Endometrial microvascular endothelial cells (primary cell): ENCODE measurements around the gene RNU6-1. TPM values are rescaled to one million over a fixed set of nuclear protein-coding genes. Genes with fewer than 3 reads are reported as not detected.

Source experiments
- in situ Hi-C: cut with HindIII; loops from 2 replicates; pipeline ENCODE4 v1.10.0; 2017; ENCODE audit warnings: low sequenced_read_pairs, low pct_unique_long_range_greater_than_20kb; ENCODE audit errors: inconsistent ontology term
- total RNA-seq: library from RNA; depleted of rRNA; stranded (reverse); fragments of >200 nt; gene quantifications from one replicate; pipeline ENCODE4 v1.2.3, GENCODE V29; 2015; ENCODE audit errors: inconsistent ontology term

The RNU6-1 gene
- total RNA-seq = not detected

DNA sequence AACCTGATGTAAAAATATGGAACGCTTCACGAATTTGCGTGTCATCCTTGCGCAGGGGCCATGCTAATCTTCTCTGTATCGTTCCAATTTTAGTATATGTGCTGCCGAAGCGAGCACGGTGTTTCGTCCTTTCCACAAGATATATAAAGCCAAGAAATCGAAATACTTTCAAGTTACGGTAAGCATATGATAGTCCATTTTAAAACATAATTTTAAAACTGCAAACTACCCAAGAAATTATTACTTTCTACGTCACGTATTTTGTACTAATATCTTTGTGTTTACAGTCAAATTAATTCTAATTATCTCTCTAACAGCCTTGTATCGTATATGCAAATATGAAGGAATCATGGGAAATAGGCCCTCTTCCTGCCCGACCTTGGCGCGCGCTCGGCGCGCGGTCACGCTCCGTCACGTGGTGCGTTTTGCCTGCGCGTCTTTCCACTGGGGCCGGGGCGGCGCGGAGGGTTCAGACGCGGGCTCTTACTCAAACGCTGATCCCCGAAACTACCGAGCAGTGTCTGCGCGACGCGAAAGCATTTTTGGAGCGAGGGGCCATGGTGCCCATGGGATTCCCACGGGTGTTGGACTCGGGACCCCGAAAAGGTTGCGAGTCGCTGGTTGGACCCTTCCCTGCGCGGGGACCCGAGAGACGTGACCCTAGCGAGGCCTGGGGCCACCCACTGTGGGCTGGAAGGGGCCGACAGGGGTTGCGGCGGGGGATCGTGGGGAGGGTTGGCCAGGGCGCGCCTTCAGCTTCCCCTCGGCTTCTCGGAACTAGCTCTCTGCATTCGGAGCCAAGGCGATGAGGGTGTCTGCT is at the start of gene RNU6-1:
Gene RNU6-1 (minus strand): TSS at position 117 of the 820 bp plus-strand sequence.
- in situ Hi-C loops = no loop called here

DNA sequence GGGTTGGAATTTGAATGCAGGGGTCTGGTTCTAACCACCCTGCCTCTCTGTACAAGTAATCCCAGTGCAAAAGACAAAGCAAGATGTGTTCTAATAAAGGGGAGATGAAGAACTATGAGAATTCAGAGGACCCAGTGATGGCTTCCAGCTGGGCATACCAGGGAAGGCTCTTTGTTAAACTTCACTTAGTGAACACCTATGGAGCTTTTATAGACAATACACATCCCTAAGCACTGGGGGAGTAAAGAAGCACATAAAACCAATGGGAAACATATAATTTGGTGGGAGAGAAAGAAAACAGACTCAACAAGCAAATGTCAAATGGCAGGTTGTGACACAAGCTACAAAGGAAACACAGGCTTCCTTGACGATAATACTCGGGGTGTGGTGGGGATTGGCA is 47.9 kb upstream of the RNU6-1 start:
- in situ Hi-C loops = no loop called here

DNA sequence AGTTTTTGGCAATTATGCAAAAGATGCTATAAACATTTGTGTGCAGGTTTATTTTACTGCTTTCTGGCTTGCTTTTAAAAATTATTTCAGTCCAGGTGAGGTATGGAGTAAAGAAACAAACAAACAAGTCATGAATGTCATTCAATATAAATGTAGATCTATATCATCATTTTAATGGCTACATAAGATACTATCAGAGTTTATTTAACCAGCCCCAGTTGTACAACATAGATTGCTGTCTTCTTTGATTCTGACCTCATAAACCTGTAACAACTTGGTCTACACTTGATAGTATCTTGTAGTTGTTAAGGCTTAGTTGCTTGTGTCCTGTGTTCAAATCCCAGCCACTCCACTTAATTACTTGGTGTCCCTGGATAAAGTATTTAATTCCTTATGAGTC is 46.0 kb upstream of the RNU6-1 start:
- in situ Hi-C loops = no loop called here

DNA sequence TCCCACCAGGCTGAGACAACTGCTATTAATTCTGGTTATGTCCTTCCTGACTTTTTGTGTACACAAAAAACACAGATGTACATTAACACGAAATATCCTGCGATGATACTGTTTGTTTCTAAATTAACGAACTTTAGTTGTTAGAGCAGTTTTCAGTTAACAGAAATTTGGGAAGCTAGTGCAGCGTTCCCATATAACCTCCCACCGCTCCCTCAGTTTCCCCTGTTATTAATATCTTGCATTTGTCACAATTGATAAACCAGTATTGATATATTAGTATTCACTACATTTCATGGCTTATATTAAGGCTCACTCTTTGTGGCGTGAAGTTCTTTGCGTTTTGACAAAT is 45.3 kb upstream of the RNU6-1 start:
- in situ Hi-C loops = no loop called here

DNA sequence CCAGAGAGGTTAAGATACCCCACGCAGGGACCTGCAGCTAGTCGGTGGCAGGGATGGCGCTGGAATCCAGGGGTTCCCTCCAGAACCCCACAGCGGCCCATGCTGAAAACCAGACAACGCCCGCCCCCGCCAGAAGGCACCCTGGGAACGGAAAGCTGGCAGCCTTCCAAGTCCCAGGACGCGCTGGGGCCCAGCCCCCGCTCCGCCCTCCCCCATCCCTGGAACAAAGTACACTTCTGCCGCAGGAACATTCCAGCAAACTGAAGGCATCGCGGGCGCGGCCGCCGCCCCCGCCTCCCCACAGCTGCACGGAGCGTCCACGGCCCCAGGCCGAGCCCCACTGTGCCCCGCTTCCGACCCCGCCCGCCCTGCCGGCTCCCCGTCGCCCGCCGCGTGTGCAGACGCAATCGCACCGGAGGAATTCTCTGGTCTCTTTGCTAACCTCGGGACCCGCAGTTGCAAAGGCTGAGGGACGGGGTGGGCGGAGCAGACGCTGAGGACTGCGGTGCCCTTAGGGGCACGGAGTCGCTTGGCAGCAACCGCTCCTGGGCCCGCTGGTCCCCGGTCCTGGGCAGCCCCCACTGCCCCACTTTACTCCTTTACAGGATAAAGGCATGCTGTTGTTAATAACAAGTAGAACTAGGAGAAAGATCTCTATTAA is 44.8 kb upstream of the RNU6-1 start:
- in situ Hi-C loops = no loop called here

DNA sequence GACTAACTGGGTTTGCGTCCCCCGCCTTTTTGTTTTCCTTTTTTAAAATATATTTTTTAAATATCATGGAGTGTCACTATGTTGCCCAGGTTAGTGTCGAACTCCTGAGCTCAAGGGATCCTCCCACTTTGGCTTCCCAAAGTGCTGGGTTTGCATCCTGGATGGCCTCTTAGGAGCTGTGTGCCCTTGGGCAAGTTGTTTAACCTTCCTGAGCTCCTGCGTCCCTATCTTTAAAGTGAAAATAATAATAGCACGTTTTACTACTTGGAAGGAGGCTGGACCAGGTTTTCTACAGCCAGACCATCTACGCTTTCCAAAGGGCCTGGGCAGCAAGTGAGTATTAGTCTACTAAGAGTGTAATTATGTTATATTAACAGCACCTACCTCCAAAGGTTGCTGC is 44.2 kb upstream of the RNU6-1 start:
- in situ Hi-C loops = no loop called here

DNA sequence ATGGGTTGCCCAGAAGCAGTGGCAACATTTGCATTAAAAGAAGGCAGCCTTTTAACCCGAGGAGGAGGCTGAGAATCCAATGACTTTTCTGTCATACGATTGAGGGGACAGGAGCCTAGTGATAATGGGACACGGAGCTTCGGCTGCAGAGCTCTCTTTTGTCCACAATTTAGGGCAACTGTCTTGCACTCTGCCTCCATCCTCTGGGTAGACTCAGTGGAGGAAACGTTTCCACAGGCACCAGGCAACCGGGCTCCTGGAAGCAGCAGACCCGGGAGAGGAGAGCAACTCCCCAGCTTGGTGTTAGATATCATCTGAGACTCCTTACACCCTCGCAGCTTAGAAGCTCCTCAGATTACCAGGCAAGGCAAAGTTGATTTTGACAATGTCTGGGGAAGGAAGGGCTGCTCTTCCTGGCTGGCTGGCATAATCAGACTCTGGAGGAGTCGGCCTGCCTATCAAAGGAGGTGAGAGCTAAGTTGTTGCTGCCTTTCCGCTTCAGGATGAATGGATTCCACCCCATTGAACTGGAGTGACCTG is 43.5 kb upstream of the RNU6-1 start:
- in situ Hi-C loops = no loop called here

DNA sequence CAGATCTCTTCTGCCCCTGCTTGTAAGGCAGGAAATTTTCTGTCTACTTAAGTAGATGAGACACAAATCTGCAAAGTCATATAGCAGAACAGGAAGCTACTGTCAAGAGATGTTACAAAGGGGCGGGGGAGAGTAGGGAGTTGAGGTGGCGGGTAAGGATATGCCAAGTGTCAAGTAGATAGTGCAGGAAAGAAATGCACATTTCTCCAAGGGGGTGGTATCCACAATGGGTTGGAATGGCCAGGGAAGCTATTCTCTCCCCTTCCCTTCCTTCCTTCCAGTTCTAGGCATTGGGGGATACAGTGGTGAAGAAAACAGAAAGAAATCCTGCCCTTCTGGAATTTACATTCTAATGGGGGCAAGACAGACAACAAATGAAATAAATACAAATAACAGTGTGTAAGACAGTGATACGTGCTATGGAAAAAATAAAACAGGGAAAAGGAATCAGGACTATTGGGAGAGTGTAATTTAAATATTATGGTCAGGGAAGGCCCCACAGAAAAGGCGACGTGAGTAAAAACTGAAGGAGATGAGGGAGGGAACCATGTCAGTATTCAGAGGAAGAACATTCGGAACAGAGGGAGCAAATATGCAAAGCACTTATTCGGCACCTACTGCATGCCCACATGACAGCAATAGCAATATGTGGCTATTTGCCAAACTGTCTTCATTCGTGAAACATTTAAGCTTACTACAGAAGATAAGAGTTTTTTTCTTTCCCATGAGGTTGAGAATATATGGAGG is 42.8 kb upstream of the RNU6-1 start:
- in situ Hi-C loops = no loop called here

DNA sequence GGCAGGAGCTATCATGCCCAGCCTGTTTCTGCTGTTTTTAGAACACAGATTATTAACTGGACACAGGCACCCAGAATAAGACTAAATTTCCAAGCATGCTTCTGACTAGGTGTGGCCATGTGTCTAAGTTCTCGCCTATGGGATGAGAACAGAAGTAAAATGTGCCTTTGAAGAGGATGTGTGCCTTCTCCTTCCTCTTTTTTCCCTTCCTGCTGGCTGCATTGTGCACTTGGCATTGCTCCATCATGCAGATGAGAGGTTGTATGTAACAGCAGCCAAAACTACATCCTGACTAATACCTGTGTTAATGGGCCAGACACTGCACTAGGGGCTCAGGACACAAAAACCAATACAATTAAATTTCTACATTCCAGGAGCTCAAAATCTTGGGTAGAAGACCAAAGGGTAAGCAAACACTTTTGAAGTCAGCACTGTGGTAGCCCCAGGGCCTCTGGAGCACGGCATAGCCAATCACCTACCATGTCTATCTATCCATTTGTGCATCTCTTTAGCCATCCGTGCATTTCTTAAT is 40.9 kb upstream of the RNU6-1 start:
- in situ Hi-C loops = no loop called here

DNA sequence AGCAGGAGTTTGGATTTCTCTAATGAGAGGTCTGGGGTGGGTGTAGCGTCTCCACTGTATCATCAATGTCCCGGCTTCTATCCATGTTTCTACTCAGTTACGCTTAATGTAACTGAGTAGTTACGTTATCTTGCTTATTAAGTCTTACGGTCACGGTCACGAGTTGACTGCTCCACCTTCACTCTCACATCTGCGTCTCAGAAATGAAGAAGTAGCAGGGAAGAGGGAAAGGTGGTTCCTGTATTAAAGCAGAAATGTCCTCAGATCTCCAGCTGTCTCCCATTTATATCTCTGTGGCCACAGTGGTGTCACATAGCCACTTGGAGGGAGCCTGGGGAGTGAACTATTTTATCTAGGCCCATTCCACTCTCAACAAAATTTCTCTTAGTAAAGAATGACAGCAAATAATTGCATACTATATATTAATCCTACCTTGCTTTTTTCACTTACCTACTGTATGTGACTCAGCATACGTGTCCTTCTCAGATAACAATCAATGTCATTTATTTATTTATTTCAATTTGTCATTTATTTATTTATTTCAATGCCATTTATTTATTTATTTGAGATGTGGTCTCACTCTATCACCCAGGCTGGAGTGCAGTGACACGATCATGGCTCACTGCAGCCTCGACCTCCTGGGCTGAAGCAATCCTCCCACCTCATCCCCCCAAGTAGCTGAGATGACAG is 39.7 kb upstream of the RNU6-1 start:
- in situ Hi-C loops = no loop called here

DNA sequence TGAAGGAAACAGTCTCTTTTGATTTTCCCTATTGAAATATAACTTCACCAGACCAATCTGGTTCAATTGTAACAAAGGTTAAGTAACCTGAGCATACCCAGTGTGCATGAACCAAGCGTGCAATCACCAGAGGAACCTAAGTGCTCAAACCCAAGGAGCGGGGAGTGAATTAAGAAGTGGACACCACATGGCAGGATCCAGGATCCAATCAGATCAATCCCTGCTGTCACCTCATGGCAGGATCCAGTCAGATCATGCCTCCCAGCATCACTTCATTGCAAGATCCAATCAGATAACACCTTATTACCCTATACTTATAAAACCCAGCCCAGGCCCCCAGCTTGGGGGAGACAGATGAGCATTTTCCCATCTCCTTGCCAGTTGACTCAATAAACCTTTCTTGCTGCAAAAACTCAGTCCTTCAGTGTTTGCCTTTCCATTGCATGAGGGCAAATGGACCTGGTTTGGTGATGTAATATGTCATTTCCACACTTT is 38.9 kb upstream of the RNU6-1 start:
- in situ Hi-C loops = no loop called here

DNA sequence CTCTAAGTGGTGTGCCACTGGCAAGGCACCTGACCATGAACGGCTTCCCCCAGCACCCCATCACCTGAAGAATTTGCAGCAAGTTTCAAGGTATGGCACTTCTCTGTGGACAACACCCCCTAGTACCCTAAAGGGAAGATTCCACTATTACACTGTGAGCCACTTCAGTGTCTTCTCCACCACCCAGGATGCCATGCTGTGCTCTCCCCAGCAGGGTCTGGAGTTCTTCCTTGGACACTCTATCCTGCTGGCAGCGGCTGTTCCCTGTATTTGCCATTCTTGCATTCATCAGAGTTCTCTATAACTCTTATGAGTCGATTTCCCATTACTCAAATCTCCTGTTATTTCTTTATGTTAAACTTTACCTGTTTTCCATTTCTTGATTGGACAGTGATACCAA is 33.9 kb upstream of the RNU6-1 start:
- in situ Hi-C loops = no loop called here

DNA sequence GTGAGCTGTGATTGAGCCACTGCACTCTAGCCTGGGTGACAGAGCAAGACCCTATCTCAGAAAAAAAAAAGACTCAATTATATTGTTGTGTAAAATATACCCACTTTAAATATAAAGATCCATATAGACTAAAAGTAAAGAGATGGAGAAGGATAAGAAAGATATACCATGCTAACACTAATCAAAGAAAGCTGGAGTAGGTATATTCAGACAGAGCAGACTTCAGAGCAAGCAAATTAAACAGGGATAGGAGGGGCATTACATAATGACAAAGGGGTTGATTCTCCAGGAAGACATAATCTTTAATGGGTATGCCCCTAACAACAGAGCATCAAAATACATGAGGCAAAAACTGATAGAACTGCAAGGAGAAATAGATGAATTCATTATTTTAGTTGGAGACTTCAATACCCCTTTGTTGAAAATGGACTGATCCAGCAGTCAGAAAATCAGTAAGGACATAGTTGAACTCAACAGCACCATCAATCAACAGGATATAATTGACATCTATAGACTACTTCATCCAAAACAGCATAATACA is 31.1 kb upstream of the RNU6-1 start:
- in situ Hi-C loops = no loop called here

DNA sequence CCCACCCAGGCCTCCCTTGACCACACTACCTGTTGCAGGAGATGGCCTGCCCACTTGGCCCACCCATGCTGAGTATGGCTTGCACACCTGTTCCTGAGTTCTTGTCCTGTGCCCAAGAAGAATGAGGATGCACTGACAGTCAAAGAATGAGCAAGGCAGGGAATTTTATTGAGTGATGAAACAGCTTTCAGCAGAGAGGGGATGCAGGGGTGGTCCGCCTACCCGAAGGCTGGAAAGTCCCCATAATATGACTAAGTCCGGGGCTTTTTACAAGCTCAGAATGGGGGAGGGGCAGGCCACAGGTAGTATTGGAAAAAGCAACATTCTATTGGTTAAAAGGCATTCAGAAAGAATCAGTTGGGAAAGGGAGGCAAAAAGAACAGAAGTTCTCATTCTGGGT is 29.9 kb upstream of the RNU6-1 start:
- in situ Hi-C loops = no loop called here

DNA sequence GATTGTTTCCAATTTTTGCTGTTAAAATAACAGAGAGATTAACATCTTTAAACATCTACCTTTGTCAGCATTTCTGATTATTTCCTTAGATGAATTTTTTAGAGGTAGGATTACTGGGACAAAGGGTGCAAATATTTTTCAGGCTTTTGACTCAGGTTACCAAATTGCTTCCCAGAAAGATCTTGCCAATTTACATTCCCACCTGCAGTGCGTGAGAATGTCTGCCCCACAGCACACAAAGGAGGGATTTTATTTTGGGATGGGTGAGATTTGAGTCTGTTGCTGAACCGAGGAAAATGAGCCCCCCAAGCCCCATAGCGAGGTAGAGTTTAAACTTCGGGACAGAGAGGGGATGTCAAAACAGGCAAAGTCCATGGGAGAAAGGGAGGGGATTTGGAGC is 25.9 kb upstream of the RNU6-1 start:
- in situ Hi-C loops = no loop called here

DNA sequence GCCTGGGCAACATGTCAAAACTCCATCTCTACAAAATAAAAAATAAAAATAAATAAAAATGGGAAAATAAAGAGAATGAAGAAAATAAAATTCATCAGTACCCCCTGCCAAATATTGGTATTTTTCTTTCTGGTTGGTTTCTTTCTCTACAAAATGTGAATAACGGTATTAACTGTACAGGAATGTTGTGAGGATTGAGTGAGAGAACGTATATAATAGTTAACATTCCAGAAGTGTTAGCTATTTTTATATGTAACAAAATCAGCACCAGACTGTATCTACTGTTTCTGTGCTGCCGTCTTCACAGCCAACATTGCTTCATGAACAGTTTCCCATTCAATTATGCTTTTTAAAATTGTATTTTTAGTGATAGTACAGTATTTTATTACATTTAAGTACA is 25.5 kb upstream of the RNU6-1 start:
- in situ Hi-C loops = no loop called here

DNA sequence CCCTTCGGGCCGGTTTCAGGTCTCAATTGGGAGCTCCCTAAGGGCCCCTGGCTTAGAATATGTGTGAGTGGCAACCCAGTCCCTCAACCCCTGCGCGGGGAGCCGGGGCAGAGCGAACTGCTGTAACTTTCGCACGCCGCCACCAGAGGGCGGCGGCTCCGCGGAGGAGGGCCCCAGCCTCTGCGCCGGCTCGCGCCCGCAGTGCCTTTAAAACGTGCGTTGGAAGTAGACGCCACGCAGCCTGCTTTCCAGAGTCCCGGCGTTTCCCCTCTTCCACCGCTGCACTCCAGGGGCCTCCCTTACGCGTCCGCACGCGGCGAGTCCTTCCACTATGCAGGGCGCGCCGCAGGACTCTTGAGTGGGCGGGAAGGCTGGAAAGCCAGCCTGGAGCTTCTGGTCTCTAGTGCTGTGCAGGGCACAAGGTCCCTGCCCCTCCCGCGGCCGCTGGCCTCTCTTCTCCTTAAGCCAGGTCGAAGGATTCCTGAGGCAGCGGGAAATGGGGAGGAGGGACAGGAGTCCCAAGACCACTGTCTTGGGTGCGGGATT is 23.7 kb upstream of the RNU6-1 start:
- in situ Hi-C loops = no loop called here

DNA sequence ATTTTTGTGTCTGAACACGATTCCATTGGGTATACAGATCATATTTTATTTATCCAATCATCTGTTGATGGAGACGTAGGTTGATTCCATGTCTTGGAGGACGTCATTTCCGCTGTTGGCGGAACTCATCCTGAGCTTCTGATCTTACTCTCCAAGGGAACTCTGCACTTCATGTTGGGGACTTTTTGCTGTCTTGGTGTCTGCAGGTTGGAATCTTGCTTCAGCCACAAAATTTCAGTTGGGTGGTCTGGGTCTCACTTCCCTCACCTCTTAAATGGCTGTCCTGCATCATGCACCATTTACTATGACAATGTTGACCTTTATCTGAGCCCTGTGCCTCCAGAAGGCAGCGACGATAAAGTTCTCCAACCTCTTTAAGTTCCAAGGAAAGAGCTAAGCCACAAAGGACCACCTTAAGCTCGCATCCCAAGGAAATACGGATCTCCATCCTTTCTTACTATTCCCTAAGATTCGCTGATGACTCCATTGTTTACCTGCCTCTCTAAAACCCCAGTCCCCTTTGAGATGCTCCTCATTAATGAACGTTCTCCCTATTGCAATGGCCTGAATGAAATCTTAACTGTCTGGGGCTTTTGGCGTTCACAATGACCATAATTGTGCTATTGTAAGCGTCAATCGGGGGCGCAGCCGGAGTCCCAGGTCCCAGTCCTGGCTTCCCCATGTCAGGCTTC is 23.1 kb upstream of the RNU6-1 start:
- in situ Hi-C loops = no loop called here
